Measurements from ENCODE around the gene LRRC74B. TPM values are rescaled to one million over a fixed set of nuclear protein-coding genes. Genes with fewer than 3 reads are reported as not detected.

The LRRC74B gene
- not detected in 2 replicates for total RNA-seq

DNA sequence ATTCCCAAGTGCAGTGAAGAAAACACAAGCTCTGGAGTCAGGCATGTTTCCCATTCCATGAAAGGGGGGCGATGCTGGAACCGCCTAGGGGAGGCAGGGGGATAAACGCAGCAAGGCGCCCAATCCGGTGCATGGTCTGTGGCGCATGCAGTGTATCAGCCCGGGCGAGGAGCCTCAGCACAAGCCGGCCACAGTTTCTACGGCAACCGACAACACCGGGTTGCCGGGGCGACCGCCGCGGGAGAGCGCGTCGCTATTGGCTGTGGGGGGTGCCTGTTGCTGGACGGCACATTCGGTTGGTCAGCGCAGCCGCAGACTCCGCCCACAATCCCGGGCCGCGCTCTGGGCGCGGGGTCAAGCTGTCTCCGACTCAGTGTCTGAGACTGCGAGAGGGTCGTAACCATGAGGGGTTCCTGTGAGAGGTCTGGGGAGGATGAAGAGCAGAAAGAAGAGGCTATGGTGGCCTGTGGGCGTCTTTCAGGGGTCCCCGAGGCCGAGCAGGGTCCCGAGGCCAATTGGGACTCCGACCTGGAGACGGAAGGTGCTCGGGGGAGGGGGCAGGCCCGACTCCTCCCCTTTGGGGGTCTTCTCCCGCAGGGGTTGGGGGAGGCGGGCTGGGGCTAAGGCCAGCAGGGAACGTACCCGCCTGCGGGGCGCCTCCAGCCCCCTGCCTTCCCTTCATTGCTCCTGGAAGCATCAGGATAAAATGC, at the start of gene LRRC74B:
Gene LRRC74B, plus strand, starts transcription at position 362 of the 710 bp plus-strand sequence. Its CDS starts 41 bp downstream, at position 403.

DNA sequence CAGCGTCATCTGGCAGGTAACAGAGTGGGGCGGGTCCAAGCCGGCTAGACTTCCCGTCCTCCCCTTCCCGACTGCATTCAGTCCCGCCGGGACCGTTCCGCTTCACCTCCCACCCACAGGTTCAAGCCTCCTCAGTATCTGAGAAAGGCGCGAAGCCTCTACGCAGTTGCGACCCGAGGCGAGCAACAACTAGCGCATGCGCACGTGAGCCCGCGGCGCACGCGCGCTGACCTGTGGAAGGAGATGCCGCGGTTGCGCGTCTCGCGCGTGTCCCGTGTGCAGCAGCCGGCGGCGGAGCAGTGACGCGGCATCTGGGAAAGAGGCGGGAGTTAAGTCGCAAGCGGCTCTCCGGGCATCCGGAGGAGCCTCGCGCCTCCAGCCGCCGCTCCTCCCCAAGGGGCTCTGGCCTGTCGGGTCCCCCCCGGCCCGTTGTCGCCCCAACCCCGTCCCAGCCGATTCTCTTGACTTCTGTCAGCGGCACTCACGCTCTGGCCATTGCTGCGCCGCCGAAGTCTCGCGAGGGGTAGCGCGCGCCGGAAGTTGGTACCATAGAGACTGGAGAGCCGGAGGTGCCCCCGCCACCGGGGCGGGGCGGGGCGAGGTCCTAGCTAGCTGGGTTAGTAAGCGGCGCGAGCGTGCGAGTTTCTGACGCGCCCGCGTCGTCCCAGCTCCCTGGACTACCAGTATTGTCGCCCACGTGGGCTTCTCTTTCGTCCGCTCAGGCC, 44.0 kb upstream of the LRRC74B start, which contains the start of gene THAP7:
Gene THAP7, minus strand, starts transcription at position 518 of the 725 bp plus-strand sequence. Its CDS starts 207 bp downstream, at position 311.

DNA sequence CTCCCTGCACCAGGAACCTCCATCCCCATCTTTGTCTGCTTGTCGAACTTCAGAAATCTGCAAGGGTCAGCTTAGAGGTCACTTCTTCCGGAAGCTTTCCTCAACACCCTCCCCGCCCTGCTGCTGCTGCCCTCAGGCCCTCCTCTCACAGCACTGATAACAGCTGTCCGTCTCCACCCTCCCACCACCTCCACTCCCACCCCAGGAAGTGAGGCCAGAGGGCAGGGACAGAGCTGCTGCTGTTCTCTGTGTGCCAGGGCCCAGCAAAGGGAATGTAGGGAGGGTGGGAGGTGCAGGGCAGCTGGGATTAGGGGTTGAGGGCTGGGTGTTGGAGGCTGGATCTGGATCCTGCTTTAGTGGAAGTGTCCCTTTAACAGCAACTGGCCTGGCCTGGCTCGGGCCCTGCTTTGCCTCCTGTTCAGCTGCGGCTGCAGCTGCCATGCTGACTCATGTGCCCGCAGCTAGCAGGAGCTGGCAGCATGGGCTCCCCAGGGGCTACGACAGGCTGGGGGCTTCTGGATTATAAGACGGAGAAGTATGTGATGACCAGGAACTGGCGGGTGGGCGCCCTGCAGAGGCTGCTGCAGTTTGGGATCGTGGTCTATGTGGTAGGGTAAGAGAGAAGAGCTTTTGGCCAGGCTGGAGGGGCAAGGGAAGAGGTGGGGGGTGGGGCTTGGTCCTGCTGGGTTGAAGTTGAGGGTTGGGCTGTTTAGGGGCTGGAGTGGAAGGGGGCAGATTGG, 30.9 kb upstream of the LRRC74B start, which contains the start of gene P2RX6:
Gene P2RX6, plus strand, starts transcription at position 440 of the 740 bp plus-strand sequence. Its CDS starts 10 bp downstream, at position 450.

GRCh38 chr22:21032037-21032867, 13.5 kb upstream of the LRRC74B start, which contains the start of gene SLC7A4:
Gene SLC7A4 (minus strand): TSS chr22:21032561. CDS start chr22:21031812, 749 bp downstream.

Other genes starting within 250 kb of the LRRC74B start
- 27.3 and 33.8 TPM in 2 replicates for gene PI4KA, start 187.1 kb upstream of the LRRC74B start, total RNA-seq
- gene SNAP29, start 186.9 kb upstream of the LRRC74B start, total RNA-seq = 6.4 and 7.0 TPM in 2 replicates
- 29.4 and 38.9 TPM in 2 replicates for gene CRKL, start 128.5 kb upstream of the LRRC74B start, total RNA-seq
- 0.57 and 1.3 TPM in 2 replicates for gene AIFM3, start 78.7 kb upstream of the LRRC74B start, total RNA-seq
- 38.7 and 54.8 TPM in 2 replicates for gene LZTR1, start 63.6 kb upstream of the LRRC74B start, total RNA-seq
- gene THAP7, start 43.8 kb upstream of the LRRC74B start, total RNA-seq = 18.9 and 24.7 TPM in 2 replicates
- gene P2RX6, start 30.8 kb upstream of the LRRC74B start, total RNA-seq = 2.6 and 2.8 TPM in 2 replicates
- gene SLC7A4, start 13.4 kb upstream of the LRRC74B start, total RNA-seq = 0.14 and 0.28 TPM in 2 replicates